Lower leg skin (tissue), 3 donors: Measurements from ENCODE around the gene ANKRD13C.

Source experiments
- CTCF ChIP-seq, 3 donors: fragments of 450-650 bp; IDR thresholded peaks; one replicate each; pipeline ENCODE4 v1.5.1; 2016; ENCODE audit warnings: antibody characterized with exemption in 3 of 3, mild to moderate bottlenecking in 3 of 3, moderate library complexity in 2 of 3
- POLR2A ChIP-seq, 2 donors: fragments of 450-650 bp; IDR thresholded peaks; one replicate each; pipeline ENCODE4 v1.6.1; 2016 to 2017; ENCODE audit warnings: antibody characterized with exemption in 2 of 2, mild to moderate bottlenecking in 1 of 2, moderate library complexity in 1 of 2

- TF ChIP-seq POLR2A (IDR thresholded peaks at IDR 0.05) (no peak), CTCF (IDR thresholded peaks at IDR 0.05) (no peak)
These were observed 28.2 kb upstream of the ANKRD13C start for GRCh38 chr1:70382682-70383081.
